Suppressor macrophage treated with lipopolysaccharide for 4 hours (primary cell): ENCODE measurements around the gene SYTL3.
"Not testable (repeated sequence)": the region's sequence is repeated elsewhere in the genome, so short reads cannot be mapped to it uniquely, and the experiment has no call there.

Experiments
- DNase-seq: peaks from one replicate; pipeline ENCODE4 v3.0.0-alpha.2; 2020

Gene SYTL3

DNA sequence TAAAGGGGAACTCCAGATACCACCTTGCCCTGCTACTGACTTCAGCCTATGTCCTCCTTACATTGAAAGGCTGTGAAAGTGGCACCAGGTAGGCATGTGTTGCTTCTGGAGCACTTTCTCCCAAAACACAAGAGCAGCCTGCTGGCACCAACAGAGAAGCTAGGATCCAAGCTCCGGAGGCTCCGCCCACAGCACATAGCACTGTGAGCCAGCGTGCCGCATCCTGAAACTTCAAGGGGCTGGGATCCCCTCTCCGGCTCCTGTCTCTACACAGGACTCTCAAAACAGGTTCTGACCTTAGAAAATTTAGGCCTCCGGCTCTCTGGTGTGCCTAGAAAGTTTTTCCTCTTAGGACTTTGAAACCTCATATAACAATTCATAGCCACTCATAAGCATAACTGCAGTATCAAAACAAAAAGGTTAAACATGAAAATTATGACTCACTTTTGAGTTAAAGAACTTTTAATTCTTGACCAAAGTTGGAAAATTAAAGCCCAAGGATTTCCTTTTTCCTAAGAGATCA, 128.2 kb downstream of the SYTL3 start:
- no peak for DNase-seq

- DNase-seq: no peak
Observed at GRCh38 chr6:158780246-158780884, 130.5 kb downstream of the SYTL3 start.

DNA sequence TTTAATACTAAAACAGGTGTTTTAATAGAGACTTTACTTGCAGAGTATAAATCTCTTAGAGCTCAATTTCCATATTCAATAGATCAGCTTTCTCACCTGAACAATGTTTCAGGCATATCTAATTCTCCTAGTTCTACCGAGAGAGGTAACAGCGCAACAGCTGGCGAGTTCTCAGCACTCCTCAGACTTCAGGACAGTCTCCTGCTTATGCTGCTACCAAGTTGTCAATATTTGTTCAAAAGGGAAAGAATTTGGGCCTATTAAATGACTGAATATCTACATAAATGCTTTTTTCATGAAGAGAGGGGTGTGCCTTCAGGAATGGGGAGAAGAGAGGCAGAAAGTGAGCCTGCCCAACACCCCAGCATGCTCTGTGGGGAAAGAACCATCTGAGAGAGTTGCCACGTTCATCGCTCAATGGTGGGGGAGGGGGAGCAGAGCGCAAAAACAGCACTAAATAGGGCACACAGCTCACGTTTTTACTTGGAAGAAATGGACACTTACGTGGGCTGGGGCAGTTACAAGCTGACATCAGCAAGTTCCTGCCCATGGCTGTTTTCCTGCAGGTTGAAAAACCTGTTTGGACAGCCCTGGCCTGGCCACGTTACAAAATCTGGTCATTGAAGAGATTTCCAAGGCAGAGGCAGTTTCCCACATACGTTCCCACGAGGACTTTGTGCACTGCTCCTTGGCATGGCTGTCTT, 131.3 kb downstream of the SYTL3 start:
- no peak for DNase-seq

DNA sequence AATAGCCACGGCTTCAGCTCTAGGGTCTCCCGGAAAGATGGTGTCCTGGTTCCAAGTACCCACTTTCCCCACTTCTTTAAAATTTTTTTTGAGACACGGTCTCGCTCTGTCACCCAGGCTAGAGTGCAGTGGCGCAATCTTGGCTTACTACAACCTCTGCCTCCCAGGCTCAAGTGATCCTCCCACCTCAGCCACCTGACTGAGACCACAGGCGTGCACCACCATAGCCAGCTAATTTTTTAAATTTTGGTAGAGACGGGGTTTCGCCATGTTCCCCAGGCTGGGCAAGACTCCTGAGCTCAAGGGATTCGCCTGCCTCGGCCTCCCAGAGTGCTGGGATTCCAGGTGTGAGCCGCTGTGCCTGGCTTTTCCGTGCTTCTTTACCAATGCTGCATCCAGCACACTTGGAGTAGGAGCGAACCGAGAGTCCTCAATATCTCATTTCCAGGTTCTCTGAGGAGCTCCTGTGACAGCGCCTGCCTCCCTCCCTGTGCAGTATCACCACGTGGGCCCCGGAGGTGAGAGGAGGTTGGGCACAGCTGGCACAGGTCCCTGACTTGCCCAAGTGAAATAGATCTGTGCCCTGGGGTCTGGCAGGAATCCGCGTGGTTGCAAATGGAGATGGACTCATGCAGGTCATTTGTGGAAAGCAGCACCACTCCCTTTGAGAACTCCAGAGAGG, 132.0 kb downstream of the SYTL3 start:
- DNase-seq: no peak

GRCh38 chr6:158782432-158783166, 132.7 kb downstream of the SYTL3 start:
- no peak for DNase-seq

DNA sequence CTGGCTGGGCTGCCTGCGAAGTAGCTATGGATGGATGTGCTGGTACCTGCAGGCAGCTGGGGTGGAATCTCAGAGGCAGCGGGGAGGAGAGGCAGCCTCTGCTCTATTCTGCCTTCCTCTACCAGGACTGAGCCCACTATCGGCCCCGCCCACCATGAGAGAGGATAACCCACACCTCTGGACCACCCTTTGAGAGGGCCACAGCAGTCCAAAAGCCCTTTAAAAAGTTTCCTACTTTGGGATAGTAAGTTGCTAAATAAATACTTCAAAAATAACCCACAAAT, 133.3 kb downstream of the SYTL3 start:
- DNase-seq: no peak

- DNase-seq: no peak
Observed at GRCh38 chr6:158783851-158784250, 134.0 kb downstream of the SYTL3 start.

GRCh38 chr6:158784505-158784904, 134.7 kb downstream of the SYTL3 start:
- no peak for DNase-seq

GRCh38 chr6:158785036-158785435, 135.2 kb downstream of the SYTL3 start:
- DNase-seq: no peak

DNA sequence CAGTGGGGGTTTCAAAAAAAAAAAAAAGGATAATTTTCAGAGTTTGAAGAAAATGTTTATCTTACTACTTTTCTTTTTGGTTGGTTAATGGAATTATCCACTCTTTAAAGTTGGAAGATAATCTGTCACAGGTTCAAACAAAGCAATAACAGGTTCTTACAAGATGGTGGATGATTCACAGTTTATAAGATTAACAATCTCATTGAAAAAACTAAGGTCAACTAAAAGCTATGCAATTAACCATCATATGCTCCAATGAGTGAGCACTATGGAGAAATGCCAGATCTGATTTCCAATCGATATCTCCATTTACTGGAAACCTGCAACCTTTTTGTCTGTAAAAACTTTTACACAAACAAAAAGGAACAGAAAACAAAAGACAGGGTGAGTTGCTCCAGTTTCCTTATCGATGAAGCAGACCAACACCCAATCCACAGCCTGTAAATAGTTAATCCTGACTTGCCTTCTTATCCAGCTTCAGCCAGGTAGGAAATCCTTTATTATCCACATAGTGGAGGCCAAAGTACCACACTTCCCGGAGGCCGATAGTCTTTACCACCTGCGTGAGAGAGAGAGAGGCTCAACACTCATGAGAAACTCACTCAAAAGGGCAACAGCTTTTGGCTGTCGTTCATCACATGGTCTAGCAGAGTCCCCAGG, 136.9 kb downstream of the SYTL3 start:
- DNase-seq: no peak

DNA sequence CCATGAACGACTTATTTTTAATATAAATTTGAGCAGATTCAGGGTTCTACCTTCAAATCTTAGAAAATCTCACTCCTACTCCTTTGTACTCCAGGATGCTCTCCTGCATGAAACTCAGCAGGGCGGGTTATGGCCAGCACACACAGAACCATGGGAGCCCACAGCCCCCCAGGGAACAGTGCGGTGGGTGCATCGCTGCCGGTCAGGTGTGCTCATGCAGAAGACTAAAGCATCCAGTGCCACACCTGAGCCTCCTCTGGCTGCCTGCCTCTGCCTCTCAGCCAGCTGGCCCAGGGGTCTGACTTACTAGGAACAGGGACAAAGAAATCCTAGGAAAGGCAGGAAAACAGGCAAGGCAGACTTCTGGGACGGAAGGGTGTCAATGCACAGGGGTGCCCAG, 137.5 kb downstream of the SYTL3 start:
- no peak for DNase-seq

GRCh38 chr6:158789115-158789917, 139.5 kb downstream of the SYTL3 start:
- no peak for DNase-seq

GRCh38 chr6:158791274-158791855, 141.5 kb downstream of the SYTL3 start:
- no peak for DNase-seq

DNA sequence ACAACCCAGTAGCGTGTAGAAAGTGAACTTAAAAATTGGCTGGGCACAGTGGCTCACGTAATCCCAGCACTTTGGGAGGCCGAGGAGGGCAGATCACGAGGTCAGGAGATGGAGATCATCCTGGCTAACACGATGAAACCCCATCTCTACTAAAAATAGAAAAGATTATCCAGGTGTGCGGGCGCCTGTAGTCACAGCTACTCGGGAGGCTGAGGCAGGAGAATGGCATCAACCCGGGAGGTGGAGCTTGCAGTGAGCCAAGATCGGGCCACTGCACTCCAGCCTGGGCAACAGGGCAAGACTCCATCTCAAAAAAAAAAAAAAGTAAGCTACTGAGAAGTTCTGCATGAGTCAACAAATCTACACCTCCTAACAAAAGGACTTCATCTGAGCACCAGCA, 142.7 kb downstream of the SYTL3 start:
- not testable (repeated sequence) for DNase-seq

DNA sequence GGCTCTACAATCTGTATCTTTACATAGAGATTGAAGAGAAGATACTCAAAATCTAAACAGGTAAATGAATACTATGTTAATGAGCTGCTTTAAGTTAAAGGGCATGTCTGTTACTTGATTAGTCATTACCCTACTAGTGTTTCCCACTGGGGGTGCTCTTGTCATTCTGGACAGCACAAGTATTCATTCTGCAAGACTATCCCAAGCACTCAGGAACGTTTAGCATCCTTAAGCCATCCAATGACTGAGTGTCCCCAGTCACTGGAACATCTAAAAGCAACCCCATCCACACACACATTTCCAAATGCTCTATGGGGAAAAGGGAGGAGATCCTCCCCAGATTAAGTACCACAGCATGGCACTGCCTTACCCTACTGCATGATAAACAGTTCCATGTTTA, 143.6 kb downstream of the SYTL3 start:
- peak; percentile 36 for DNase-seq

GRCh38 chr6:158795516-158795915, 145.7 kb downstream of the SYTL3 start:
- no peak for DNase-seq

DNA sequence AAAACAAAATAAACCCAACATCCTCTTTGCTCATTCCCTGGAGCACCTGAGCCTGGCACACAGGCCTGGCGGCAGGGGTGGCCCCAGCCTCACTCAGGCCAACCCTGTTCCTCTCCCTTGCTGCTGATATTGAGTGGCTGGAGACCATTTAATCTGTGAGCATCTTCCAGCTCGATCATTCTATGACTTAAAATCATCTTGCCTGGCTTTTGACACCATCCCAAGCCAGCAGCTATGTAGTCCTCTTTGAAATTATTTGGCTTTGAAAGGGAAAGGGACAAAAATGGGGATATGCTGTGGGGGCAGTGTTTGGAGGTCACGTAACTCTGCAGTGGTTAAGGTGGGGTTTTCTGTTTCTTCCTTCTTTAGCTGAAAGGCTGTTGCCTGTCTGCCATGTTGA, 146.5 kb downstream of the SYTL3 start:
- no peak for DNase-seq

DNA sequence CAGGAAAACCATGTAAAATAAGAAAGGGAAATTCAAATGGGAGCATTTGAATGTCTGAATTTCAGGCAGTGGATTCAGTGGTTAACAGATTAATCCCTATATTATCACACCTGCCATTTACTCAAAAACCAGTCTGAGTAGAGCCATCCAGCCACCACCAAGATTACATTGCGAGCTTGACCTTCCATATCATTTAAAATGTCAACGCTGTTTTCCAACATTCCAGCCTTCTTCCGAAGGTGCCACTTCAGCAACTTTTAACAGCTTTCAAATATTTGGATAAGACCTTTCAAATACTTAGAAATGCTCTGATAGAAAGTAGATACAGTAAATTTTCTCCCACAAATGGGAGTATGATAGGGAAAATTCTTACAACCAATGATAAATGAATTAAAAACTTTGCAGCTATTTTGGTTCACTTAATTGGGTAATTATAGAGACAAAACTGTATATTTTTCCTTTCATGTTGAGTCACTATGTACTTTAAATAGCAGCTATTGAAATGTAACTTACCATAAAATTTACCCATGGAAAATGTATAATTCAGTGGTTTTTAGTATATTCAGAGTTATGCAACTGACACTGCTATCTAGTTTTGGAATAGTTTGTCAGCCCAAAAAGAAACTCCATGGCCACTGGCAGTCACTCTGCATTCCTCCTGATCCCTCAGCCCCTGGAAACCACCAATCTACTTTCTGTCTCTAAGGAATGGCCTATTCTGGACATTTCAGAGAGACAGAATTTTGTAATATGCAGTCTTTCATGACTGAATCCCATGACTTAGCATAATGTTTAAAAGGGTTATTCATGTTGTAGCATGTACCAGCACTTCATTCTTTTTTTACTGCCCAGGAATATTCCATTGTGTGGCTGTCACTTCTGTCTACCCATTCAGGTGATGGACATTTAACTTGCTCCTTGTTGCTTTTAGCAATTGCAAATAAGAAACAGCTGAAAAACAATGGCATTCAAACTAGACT, 147.8 kb downstream of the SYTL3 start:
- DNase-seq: peak; percentile 58

DNA sequence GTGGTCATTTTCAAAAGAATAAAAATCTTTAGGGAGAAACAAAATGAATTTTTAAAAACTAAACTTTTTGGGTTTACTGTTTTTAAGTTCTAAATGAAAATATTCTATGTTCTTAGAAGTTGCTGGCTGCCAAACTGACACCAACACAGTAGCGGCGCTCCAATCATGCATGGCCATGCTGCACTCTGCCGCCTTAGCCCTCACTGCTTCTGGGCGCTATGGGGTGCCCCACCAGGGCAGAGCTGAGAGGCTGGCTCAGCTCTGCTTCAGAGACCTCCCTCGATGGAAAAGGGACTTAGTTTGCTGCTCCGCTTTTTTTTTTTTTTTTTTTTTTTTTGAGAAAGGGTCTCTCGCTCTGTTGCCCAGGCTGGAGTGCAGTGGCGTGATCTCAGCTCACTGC, 148.5 kb downstream of the SYTL3 start:
- DNase-seq: no peak

GRCh38 chr6:158799051-158799792, 149.4 kb downstream of the SYTL3 start:
- DNase-seq: no peak
